Stimulated activated naive CD8-positive, alpha-beta T cell treated with anti-CD3 and anti-CD28 coated beads, Interleukin-15, Interleukin-2, amounts not matched to agents 100 ng/mL and 50 ng/mL, for 24 hours (primary cell): Measurements from ENCODE around the gene LRRC8A.
A peak's percentile ranks its signal among the peaks of the same experiment; 100 is the strongest.

ENCODE experiments used
- H3K27ac Mint-ChIP-seq: one replicate; pipeline ENCODE4 v1.8.0; 2021; ENCODE audit warnings: mild to moderate bottlenecking, mixed read lengths
- H3K27me3 Mint-ChIP-seq: one replicate; pipeline ENCODE4 v1.8.0; 2021; ENCODE audit warnings: mixed read lengths
- H3K36me3 Mint-ChIP-seq: one replicate; pipeline ENCODE4 v1.8.0; 2021; ENCODE audit warnings: low read depth, mixed read lengths
- H3K4me1 Mint-ChIP-seq: one replicate; pipeline ENCODE4 v1.8.0; 2021; ENCODE audit warnings: low read depth, mixed read lengths
- H3K4me3 Mint-ChIP-seq: one replicate; pipeline ENCODE4 v1.8.0; 2021; ENCODE audit warnings: mild to moderate bottlenecking, mixed read lengths
- H3K9me3 Mint-ChIP-seq: one replicate; pipeline ENCODE4 v1.8.0; 2021; ENCODE audit warnings: mixed read lengths

Gene LRRC8A

GRCh38 chr9:128887049-128887448, 5.1 kb downstream of the LRRC8A start:
- Mint-ChIP-seq H3K4me1 (peaks cover 42% of the 10 kb centered on the region), H3K9me3 (no peaks in the 10 kb centered on the region), H3K27me3 (no peaks in the 10 kb centered on the region), H3K36me3 (peaks cover 29% of the 10 kb centered on the region), H3K27ac (no peak overlapping the region), H3K4me3 (no peak overlapping the region)

GRCh38 chr9:128887914-128888350, 6.0 kb downstream of the LRRC8A start:
- no peak overlapping the region for H3K27ac Mint-ChIP-seq
- no peaks in the 10 kb centered on the region for H3K27me3 Mint-ChIP-seq
- peaks cover 43% of the 10 kb centered on the region for H3K4me1 Mint-ChIP-seq
- no peak overlapping the region for H3K4me3 Mint-ChIP-seq
- H3K9me3 Mint-ChIP-seq: no peaks in the 10 kb centered on the region
- peaks cover 29% of the 10 kb centered on the region for H3K36me3 Mint-ChIP-seq

DNA sequence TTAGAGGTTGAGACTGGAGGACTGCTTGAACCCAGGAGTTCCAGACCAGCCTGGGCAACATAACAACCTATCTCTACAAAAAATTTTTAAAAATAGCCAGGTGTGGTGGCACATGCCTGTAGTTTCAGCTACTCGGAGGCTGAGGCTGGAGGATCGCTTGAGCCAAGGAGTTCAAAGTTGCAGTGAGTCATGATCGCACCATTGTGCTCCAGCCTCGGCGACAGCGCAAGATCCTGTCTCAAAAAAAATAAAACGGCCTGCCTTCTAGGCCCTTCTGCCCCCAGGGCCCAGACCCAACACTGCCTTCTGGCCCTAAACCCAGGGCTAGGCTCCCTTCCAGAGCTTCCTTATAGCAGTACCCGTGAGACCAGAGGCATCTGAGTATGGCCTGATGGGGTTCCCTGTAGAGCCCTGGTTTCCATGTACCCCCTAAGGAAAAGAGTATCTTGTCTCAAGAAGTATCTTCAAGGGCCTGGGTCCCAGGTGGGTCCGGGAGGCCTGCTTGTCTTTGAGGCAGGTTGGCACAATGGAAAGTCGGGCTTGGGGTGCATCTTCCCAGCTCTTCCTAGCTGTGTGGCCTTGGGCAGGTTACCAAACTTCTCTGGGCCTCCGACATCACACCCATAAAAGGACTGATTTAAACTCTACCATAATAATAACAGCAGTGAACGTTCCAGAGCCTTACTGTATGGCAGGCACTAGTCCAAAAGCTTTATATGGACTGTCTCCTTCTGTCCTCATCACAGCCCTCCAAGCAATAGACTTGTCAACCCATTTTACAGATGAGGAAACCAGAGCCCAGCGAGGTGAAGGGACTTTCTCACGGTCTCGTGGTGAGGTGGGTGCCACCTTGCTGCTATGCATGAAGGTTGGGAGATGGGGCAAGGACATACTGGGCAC, 9.6 kb downstream of the LRRC8A start:
- Mint-ChIP-seq H3K9me3 (no peaks in the 10 kb centered on the region), H3K4me3 (no peak overlapping the region), H3K36me3 (peaks cover 30% of the 10 kb centered on the region), H3K27ac (no peak overlapping the region), H3K4me1 (peaks cover 31% of the 10 kb centered on the region), H3K27me3 (no peaks in the 10 kb centered on the region)

DNA sequence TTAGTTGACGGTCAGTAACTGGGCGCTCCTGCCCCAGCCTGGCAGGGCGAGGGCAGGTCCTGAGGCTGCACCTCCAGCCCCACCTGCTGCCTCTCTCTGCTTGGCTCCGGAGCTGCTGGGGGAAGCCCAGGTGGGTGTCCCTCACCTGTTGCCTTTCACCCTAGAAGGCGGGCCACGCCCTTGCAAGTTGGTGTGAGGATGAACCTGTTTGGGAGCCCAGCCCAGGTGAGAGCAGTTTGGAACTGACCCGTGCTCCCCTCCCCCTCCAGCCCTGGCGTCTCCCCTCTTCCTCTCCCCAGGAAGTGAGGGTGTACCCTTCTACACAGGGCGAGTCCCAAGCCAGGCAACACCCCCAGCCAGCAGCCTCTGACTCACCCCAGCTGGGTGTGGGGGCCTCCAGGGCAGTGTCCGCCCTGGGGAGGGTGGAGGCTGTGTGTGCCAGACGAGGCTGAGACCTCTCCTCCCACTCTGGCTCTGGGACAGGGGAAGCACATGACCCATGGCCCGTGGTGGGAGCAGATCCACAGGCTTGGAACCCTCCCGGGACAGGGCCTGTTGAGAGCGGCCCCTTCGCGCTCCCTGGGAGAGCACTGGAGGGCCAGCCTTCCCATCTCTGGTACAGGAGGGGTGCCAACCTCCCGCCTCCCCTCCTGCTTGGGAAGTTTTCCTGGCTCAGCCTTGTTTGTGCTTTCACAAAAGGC, 10.4 kb downstream of the LRRC8A start:
- H3K4me3 Mint-ChIP-seq: no peak overlapping the region
- peaks cover 34% of the 10 kb centered on the region for H3K4me1 Mint-ChIP-seq
- H3K36me3 Mint-ChIP-seq: peaks cover 32% of the 10 kb centered on the region

DNA sequence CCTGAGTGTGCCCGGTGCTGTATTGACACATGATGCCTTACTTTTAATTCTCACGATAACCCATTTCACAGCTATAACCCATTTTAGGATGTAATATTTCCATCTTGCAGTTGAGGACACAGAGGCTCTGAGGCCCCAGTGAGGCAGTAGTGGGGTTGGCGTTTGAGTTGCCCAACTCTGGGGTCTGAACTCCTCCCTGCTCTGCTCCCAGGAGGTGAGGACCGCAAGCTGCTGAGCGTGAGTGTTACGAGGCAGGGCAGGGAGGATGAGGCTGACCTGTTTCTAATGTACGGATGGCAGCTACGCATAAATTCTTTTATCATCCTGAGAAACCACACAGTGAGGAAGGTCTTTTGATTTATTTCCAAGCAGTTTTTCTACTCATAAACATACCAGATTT, 11.4 kb downstream of the LRRC8A start:
- no peak overlapping the region for H3K4me3 Mint-ChIP-seq

More for the DNA sequence above, 10.4 kb downstream of the LRRC8A start:
- H3K27me3 Mint-ChIP-seq: no peaks in the 10 kb centered on the region
- H3K27ac Mint-ChIP-seq: no peak overlapping the region
- no peaks in the 10 kb centered on the region for H3K9me3 Mint-ChIP-seq

GRCh38 chr9:128894764-128895163, 12.8 kb downstream of the LRRC8A start:
- Mint-ChIP-seq H3K27me3 (no peaks in the 10 kb centered on the region), H3K4me3 (no peak overlapping the region), H3K9me3 (no peaks in the 10 kb centered on the region), H3K27ac (no peak overlapping the region), H3K4me1 (peaks cover 54% of the 10 kb centered on the region), H3K36me3 (peaks cover 16% of the 10 kb centered on the region)

More for the DNA sequence above, 11.4 kb downstream of the LRRC8A start:
- H3K9me3 Mint-ChIP-seq: no peaks in the 10 kb centered on the region
- H3K27ac Mint-ChIP-seq: peak overlapping the region; percentile 77
- no peaks in the 10 kb centered on the region for H3K27me3 Mint-ChIP-seq
- peaks cover 40% of the 10 kb centered on the region for H3K4me1 Mint-ChIP-seq
- H3K36me3 Mint-ChIP-seq: peaks cover 25% of the 10 kb centered on the region

- H3K27me3 Mint-ChIP-seq: no peaks in the 10 kb centered on the region
- H3K27ac Mint-ChIP-seq: no peak overlapping the region
- no peak overlapping the region for H3K4me3 Mint-ChIP-seq
- peaks cover 60% of the 10 kb centered on the region for H3K4me1 Mint-ChIP-seq
- peaks cover 16% of the 10 kb centered on the region for H3K36me3 Mint-ChIP-seq
- no peaks in the 10 kb centered on the region for H3K9me3 Mint-ChIP-seq
Observed at GRCh38 chr9:128895556-128895955, 13.6 kb downstream of the LRRC8A start.

GRCh38 chr9:128898382-128898781, 16.4 kb downstream of the LRRC8A start:
- peaks cover 66% of the 10 kb centered on the region for H3K4me1 Mint-ChIP-seq
- peak overlapping the region; percentile 97 for H3K27ac Mint-ChIP-seq
- H3K9me3 Mint-ChIP-seq: no peaks in the 10 kb centered on the region
- H3K36me3 Mint-ChIP-seq: peaks cover 7% of the 10 kb centered on the region
- H3K4me3 Mint-ChIP-seq: no peak overlapping the region
- no peaks in the 10 kb centered on the region for H3K27me3 Mint-ChIP-seq

DNA sequence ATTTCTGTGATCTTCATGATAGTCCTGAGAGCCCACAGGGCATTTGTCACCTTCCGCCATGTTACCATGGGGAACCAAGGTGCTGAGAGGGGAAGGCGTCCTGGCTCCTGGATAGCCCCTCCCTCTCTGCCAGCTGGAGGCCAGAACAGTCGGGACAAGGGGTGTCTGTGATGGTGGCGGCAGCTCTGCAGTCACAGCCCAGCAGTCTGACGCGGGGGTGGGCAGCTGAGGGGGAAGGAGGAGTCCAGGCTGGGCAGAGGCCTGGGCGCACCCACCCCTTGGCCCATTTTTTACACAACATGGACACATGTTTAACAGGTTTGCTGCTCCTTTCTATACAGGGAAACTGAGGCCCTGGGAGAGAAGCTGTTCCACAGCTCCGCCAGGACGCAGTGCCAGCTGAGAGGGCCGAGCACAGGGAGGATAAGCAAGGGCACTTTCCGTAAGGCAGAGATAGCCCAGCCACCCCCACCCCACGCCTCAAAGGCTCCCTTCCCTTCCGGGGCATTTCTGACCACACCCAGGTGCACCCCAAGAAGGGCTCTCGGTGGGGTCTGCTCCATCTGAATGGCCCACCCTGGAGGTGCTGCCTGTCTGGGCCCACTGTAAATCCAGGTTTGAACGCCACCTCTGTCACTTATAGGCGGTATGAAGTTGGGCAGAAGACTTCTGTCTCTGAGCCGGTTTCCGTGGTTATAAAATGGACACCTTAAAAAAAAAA, 17.1 kb downstream of the LRRC8A start:
- H3K9me3 Mint-ChIP-seq: no peaks in the 10 kb centered on the region
- peak overlapping the region; percentile 97 for H3K27ac Mint-ChIP-seq
- H3K27me3 Mint-ChIP-seq: no peaks in the 10 kb centered on the region
- H3K4me1 Mint-ChIP-seq: peaks cover 69% of the 10 kb centered on the region
- peak overlapping the region; percentile 62 for H3K4me3 Mint-ChIP-seq
- H3K36me3 Mint-ChIP-seq: peaks cover 4% of the 10 kb centered on the region

DNA sequence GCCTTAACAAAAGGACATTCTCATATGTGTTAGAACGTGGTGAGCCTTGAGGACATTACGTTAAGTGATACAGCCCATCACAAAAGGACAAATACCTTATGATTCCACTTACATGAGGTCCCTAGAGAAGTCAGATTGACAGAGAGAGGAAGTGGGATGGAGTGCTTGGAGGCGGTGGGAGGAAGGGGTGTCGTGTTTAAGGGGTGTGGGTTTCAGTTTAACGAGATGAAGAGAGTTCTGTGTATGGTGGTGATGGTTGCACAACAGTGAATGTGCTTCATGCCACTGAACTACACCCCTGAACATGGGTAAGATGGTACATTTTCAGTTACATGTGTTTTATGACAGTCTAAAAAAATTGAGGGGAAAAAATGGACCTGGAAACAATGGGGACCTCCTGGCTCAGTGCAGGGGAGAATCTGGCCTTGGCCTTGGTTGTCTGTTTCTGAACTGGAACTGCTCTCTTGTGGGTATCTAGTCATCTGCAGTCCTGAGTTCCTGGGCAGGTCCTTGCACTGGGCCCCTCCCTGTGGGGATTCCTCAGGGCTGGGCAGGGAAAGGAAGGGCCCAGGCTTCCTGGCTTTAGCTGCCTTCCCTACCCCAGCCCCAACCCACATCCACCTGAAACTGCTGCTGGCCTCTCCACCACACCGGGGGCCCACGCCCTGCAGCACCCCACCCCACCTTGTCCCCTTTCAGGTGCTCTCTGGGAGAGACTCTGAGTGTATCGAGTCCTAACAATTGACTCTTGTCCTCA, 17.8 kb downstream of the LRRC8A start:
- peak overlapping the region; percentile 62 for H3K4me3 Mint-ChIP-seq
- H3K27me3 Mint-ChIP-seq: no peaks in the 10 kb centered on the region
- peak overlapping the region; percentile 97 for H3K27ac Mint-ChIP-seq
- peaks cover 4% of the 10 kb centered on the region for H3K36me3 Mint-ChIP-seq
- H3K9me3 Mint-ChIP-seq: no peaks in the 10 kb centered on the region
- peaks cover 70% of the 10 kb centered on the region for H3K4me1 Mint-ChIP-seq

- H3K27ac Mint-ChIP-seq: no peak overlapping the region
- H3K36me3 Mint-ChIP-seq: peaks cover 4% of the 10 kb centered on the region
- no peaks in the 10 kb centered on the region for H3K9me3 Mint-ChIP-seq
- H3K4me3 Mint-ChIP-seq: no peak overlapping the region
- peaks cover 58% of the 10 kb centered on the region for H3K4me1 Mint-ChIP-seq
- H3K27me3 Mint-ChIP-seq: no peaks in the 10 kb centered on the region
Observed at GRCh38 chr9:128901379-128901778, 19.4 kb downstream of the LRRC8A start.

DNA sequence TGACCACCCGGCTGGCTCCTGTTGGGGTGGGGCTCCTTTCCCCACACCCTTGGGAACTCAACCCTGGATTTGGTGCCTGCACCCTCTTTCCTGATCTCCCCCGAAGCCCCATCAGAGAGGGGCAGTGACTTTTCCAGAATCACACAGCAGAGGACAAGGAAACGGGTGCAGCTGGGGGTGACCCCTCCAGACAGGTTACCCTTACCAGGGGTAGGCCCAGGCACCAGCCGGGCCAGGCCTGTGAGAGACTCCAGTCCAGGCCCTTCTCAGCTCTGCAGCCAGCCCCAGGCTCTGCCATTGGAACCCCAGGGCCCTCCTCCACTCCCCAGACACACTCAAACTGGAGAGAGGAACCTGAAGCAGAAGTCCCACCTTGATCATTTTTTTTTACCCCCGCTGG, 19.9 kb downstream of the LRRC8A start:
- no peaks in the 10 kb centered on the region for H3K27me3 Mint-ChIP-seq
- peaks cover 58% of the 10 kb centered on the region for H3K4me1 Mint-ChIP-seq
- H3K27ac Mint-ChIP-seq: peak overlapping the region; percentile 83
- H3K4me3 Mint-ChIP-seq: peak overlapping the region; percentile 3
- H3K9me3 Mint-ChIP-seq: no peaks in the 10 kb centered on the region
- H3K36me3 Mint-ChIP-seq: peaks cover 3% of the 10 kb centered on the region

DNA sequence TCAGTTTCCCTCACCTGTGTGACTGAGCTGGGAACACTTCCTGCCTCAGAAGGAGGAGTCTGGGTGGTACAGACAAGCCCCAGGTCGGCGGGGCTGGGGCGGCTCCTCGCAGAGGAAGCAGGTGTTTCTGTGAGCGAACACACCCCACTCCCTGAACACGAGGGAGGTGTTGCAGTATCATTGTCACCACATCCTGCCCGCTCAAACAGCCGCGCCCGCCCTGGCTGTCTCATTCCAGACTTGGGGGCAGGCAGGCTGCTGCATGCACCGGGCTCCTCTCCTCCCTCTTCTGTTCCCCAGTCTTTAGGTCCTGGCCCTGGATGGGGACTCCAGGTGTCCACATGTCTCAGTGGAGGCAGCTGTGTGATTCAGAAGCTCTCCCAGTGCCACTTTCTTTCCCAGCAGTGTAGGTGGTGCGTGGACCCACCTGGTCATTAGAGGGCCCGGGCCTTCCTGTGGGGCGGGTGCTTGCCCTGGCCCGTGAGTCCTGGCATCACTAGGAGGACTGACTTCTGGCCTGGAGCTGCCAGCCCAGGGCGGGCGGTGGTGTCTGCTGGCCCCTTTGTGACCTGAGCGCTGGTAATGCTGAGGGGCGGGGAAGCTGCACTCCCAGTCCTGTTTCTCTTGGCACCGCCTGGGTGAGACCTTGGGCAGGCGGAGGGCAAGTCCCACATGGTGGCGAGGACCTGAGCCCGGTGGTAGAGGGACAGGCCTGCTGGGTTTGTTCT, 20.6 kb downstream of the LRRC8A start:
- Mint-ChIP-seq H3K4me3 (peak overlapping the region; percentile 51), H3K27me3 (no peaks in the 10 kb centered on the region), H3K9me3 (no peaks in the 10 kb centered on the region), H3K36me3 (peaks cover 3% of the 10 kb centered on the region), H3K27ac (peak overlapping the region; percentile 83), H3K4me1 (peaks cover 55% of the 10 kb centered on the region)

DNA sequence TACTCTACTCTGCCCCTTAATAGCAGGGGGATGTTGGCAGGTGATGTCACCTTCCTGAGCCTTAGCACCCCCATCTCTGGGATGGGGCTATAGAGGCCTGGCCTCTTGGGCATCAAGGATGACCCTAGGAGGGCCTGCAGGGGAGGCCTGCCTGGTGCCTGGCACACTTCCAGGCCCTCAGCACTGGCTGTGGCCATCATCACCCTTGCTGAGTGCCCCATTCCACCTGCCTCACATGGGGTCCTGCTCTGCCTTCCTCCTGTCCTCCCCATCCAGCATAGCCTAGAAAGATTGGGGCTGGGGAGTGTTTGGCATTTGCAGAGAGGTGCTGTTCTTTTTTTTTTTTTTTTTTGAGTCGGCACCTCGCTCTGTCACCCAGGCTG, 21.1 kb downstream of the LRRC8A start:
- H3K4me3 Mint-ChIP-seq: no peak overlapping the region
- no peaks in the 10 kb centered on the region for H3K9me3 Mint-ChIP-seq
- peaks cover 52% of the 10 kb centered on the region for H3K4me1 Mint-ChIP-seq
- no peaks in the 10 kb centered on the region for H3K27me3 Mint-ChIP-seq
- peaks cover 9% of the 10 kb centered on the region for H3K36me3 Mint-ChIP-seq
- peak overlapping the region; percentile 83 for H3K27ac Mint-ChIP-seq
